A673 (cell line): Measurements from ENCODE around the gene NR5A2. TPM values are rescaled to one million over a fixed set of nuclear protein-coding genes. Genes with fewer than 3 reads are reported as not detected.

Source experiments
- BruUV-seq: library from RNA; stranded (reverse); fragments of 400-500 nt; replicated peaks from 2 replicates; lab custom pipeline; 2021; lab: Mats Ljungman, UMichigan
- CTCF ChIA-PET: fragments of 300-600 bp; sonication (Branson Sonifier 250); formaldehyde crosslinking; loops from one replicate; lab custom pipeline; 2022; ENCODE audit warnings: antibody characterized with exemption; lab: Charles Lee
- POLR2A ChIA-PET: fragments of 300-600 bp; sonication (Branson Sonifier 250); formaldehyde crosslinking; loops from one replicate; lab custom pipeline; 2022; ENCODE audit warnings: antibody characterized with exemption; ENCODE audit not compliant: low non-redundant PET; lab: Charles Lee
- DNase-seq: peaks from one replicate; pipeline ENCODE4 v3.0.0-alpha.2; 2015; ENCODE audit warnings: low spot score
- H3K27ac ChIP-seq: fragments of 200-600 bp; sonication (generic); 2 replicates; pipeline ENCODE4 v1.5.1; 2016; ENCODE audit warnings: mixed run types, low read depth, mild to moderate bottlenecking, mixed read lengths, antibody characterized with exemption, low read length; ENCODE audit not compliant: poor library complexity, severe bottlenecking
- H3K27me3 ChIP-seq: fragments of 200-600 bp; sonication (generic); replicated peaks from 2 replicates; pipeline ENCODE4 v1.6.1; 2017; ENCODE audit warnings: mixed run types, low read depth, mild to moderate bottlenecking, mixed read lengths, antibody characterized with exemption, low read length; ENCODE audit not compliant: insufficient read depth, poor library complexity
- H3K36me3 ChIP-seq: fragments of 200-600 bp; sonication (generic); 2 replicates; pipeline ENCODE4 v1.6.1; 2016; ENCODE audit warnings: mixed run types, mild to moderate bottlenecking, mixed read lengths, antibody characterized with exemption, low read length; ENCODE audit not compliant: insufficient read depth, poor library complexity, severe bottlenecking
- H3K4me1 ChIP-seq: fragments of 200-600 bp; sonication (generic); 2 replicates; pipeline ENCODE4 v1.6.1; 2017; ENCODE audit warnings: mixed run types, mild to moderate bottlenecking, mixed read lengths, antibody characterized with exemption, low read length; ENCODE audit not compliant: insufficient read depth, poor library complexity, severe bottlenecking
- H3K4me3 ChIP-seq: fragments of 200-600 bp; sonication (generic); 2 replicates; pipeline ENCODE4 v1.5.1; 2016; ENCODE audit warnings: low read depth, mixed run types, mild to moderate bottlenecking, mixed read lengths, low read length; ENCODE audit not compliant: poor library complexity, severe bottlenecking
- H3K9me3 ChIP-seq: fragments of 200-600 bp; sonication (generic); 2 replicates; pipeline ENCODE4 v1.6.1; 2016; ENCODE audit warnings: mixed run types, low read depth, mild to moderate bottlenecking, mixed read lengths, antibody characterized with exemption, low read length; ENCODE audit not compliant: poor library complexity, severe bottlenecking
- CTCF ChIP-seq: fragments of 300-800, 200-600 bp; sonication (generic); conservative IDR thresholded peaks from 2 replicates; pipeline ENCODE4 v1.5.1; 2017; ENCODE audit warnings: low read depth, mild to moderate bottlenecking, antibody characterized with exemption, low read length, moderate library complexity, mixed read lengths
- EZH2 ChIP-seq: fragments of 200-600 bp; sonication (generic); IDR thresholded peaks from 2 replicates; pipeline ENCODE4 v1.6.1; 2017; ENCODE audit warnings: borderline replicate concordance, low read depth, mild to moderate bottlenecking, mixed read lengths, antibody characterized with exemption, low read length; ENCODE audit not compliant: poor library complexity, severe bottlenecking
- intact Hi-C: fragments of 100-400 bp; cut with micrococcal nuclease; formaldehyde crosslinking; loops from one replicate; pipeline ENCODE4 v1.10.0; 2022; ENCODE audit not compliant: unreplicated experiment
- total RNA-seq: library from RNA; stranded (reverse); gene quantifications from 2 replicates; pipeline ENCODE4 v1.2.3, GENCODE V29; 2021

The NR5A2 gene
- total RNA-seq, 1 experiment from 2014 or later, result not detected

GRCh38 chr1:200081151-200081968 is 53.9 kb downstream of the NR5A2 start:
- no peak overlapping the region for H3K4me3 ChIP-seq
- intact Hi-C loops, result no loop called here
- CTCF ChIA-PET, result no interaction called here

GRCh38 chr1:200081969-200082245 is 54.4 kb downstream of the NR5A2 start:
- H3K36me3 ChIP-seq, result no peaks in the 10 kb centered on the region
- intact Hi-C loops, result no loop called here
- DNase-seq, result no peak
- H3K27me3 ChIP-seq, result peaks cover 5% of the 10 kb centered on the region
- no peaks in the 10 kb centered on the region for H3K9me3 ChIP-seq
- no peak for TF ChIP-seq EZH2
- no peak overlapping the region for H3K27ac ChIP-seq
- no peaks in the 10 kb centered on the region for H3K4me1 ChIP-seq
- POLR2A ChIA-PET, result interaction anchor here (0.5 kb wide), 1 partner anchor 42 kb away, joined by 4 read pairs; no protein-coding TSS in a partner anchor
- no peak overlapping the region for H3K4me3 ChIP-seq
- BruUV-seq, result no TSS peak
- CTCF ChIA-PET, result no interaction called here

More at GRCh38 chr1:200081151-200081968, 53.9 kb downstream of the NR5A2 start:
- TF ChIP-seq EZH2 (no peak), CTCF (no peak)
- DNase-seq, result no peak
- no TSS peak for BruUV-seq
- peaks cover 2% of the 10 kb centered on the region for H3K4me1 ChIP-seq
- no peaks in the 10 kb centered on the region for H3K36me3 ChIP-seq
- no peaks in the 10 kb centered on the region for H3K9me3 ChIP-seq
- no peak overlapping the region for H3K27ac ChIP-seq
- POLR2A ChIA-PET, result interaction anchor here (0.5 kb wide), 1 partner anchor 41 kb away, joined by 4 read pairs; no protein-coding TSS in a partner anchor
- peaks cover 5% of the 10 kb centered on the region for H3K27me3 ChIP-seq

- H3K9me3 ChIP-seq, result no peaks in the 10 kb centered on the region
- no peak for DNase-seq
- H3K36me3 ChIP-seq, result no peaks in the 10 kb centered on the region
- no peak overlapping the region for H3K27ac ChIP-seq
- intact Hi-C loops, result no loop called here
- no peak for TF ChIP-seq EZH2
- TF ChIP-seq CTCF, result no peak
- POLR2A ChIA-PET, result no interaction called here
- CTCF ChIA-PET, result no interaction called here
- H3K4me1 ChIP-seq, result no peaks in the 10 kb centered on the region
- H3K27me3 ChIP-seq, result peaks cover 5% of the 10 kb centered on the region
- no peak overlapping the region for H3K4me3 ChIP-seq
- BruUV-seq, result no TSS peak
These were observed 54.8 kb downstream of the NR5A2 start for GRCh38 chr1:200082329-200082728.
